ENCODE results near the gene CDH23. TPM values are rescaled to one million over a fixed set of nuclear protein-coding genes. Genes with fewer than 3 reads are reported as not detected.
A peak's percentile ranks its signal among the peaks of the same experiment; 100 is the strongest.

Gene CDH23
- total and polyA plus RNA-seq, 2 donors (not counting 1 experiment from before 2014, with no cell fraction given), result 0.37 to 0.89 TPM

DNA sequence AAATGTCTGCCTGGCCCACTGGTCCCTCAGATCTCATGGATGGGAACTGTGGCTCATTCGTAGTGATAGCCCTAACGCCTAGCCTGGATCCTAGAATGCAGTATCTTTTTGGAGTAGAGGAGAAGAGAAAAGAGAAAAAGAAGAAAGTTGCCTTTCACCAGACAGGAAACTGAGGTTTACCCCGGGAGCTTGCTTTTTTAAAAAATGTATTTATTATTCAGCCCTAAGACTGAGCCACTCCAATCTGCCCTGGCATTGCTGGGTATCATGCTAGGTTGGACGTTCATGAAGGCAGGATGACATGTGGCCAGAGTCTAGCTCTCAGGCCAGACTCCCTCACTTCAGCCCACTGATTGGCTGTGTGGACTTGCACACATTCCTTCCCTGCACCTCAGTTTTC is 344.3 kb downstream of the CDH23 start:
- WGBS (ENCODE audit: insufficient coverage), result 38% methylated on average over 3 of the region's 4 CpGs
- H3K9me3 ChIP-seq (ENCODE audit: control extremely low read depth in 1 of 3, control insufficient read depth in 2 of 3, insufficient read depth in 1 of 3, low read length in 2 of 3), result peaks cover 0 to 3% (median 0%) of the 10 kb centered on the region in 3 donors
- Mint-ChIP-seq H3K27ac (peak overlapping the region; percentile 18), H3K4me3 (no peak overlapping the region), H3K27me3 (no peaks in the 10 kb centered on the region), H3K9me3 (ENCODE audit: insufficient read depth) (no peaks in the 10 kb centered on the region), H3K4me1 (peaks cover 68% of the 10 kb centered on the region)
- H3K79me2 ChIP-seq (ENCODE audit: control insufficient read depth, insufficient read depth, low read length), result no peaks in the 10 kb centered on the region
- peak overlapping the region; percentile 2 for H3K4me2 ChIP-seq (replicated peaks; ENCODE audit: low read depth, low read length, poor library complexity, severe bottlenecking)
- no peak overlapping the region for H3K27ac ChIP-seq (ENCODE audit: low read length in 2 of 2)
- H3K9ac ChIP-seq (ENCODE audit: low read length), result no peak overlapping the region
- intact Hi-C loops (cut with micrococcal nuclease), result no loop called here
- no peak for DNase-seq
- ChIA-PET CTCF (interaction anchor here (0.6 to 1.8 kb wide), 2 partner anchors 32 to 483 kb away, joined by 3 to 6 read pairs; no protein-coding TSS in a partner anchor), POLR2A (no interaction called here)
- no peaks in the 10 kb centered on the region for H3K36me3 ChIP-seq (replicated peaks in 1 of 2; ENCODE audit: control extremely low read depth in 1 of 2, control insufficient read depth in 1 of 2, extremely low read depth in 1 of 2, insufficient read depth in 2 of 2, low read length in 1 of 2)
- no peaks in the 10 kb centered on the region for H3K27me3 ChIP-seq (replicated peaks in 1 of 4; ENCODE audit: control extremely low read depth in 1 of 4, control insufficient read depth in 3 of 4, insufficient read depth in 4 of 4, low read length in 3 of 4)
- H4K20me1 ChIP-seq (ENCODE audit: control insufficient read depth, insufficient read depth, low read length, poor library complexity, severe bottlenecking), result no peaks in the 10 kb centered on the region
- TF ChIP-seq EZH2 (IDR thresholded peaks at IDR 0.05; ENCODE audit: borderline replicate concordance, insufficient read depth, low read depth, low read length, poor library complexity, severe bottlenecking), result no peak
- TF ChIP-seq, protein P1, sequence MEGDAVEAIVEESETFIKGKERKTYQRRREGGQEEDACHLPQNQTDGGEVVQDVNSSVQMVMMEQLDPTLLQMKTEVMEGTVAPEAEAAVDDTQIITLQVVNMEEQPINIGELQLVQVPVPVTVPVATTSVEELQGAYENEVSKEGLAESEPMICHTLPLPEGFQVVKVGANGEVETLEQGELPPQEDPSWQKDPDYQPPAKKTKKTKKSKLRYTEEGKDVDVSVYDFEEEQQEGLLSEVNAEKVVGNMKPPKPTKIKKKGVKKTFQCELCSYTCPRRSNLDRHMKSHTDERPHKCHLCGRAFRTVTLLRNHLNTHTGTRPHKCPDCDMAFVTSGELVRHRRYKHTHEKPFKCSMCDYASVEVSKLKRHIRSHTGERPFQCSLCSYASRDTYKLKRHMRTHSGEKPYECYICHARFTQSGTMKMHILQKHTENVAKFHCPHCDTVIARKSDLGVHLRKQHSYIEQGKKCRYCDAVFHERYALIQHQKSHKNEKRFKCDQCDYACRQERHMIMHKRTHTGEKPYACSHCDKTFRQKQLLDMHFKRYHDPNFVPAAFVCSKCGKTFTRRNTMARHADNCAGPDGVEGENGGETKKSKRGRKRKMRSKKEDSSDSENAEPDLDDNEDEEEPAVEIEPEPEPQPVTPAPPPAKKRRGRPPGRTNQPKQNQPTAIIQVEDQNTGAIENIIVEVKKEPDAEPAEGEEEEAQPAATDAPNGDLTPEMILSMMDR (IDR thresholded peaks at IDR 0.05), result no peak
- H2AFZ ChIP-seq (ENCODE audit: insufficient read depth, low read depth, low read length, poor library complexity, severe bottlenecking), result no peak overlapping the region
- H3K4me1 ChIP-seq (ENCODE audit: control insufficient read depth in 2 of 2, insufficient read depth in 2 of 2, low read length in 2 of 2), result peaks cover 27 to 67% of the 10 kb centered on the region in 2 donors
- no peak for ATAC-seq (ENCODE audit: low read depth)
- H3K4me3 ChIP-seq (ENCODE audit: control extremely low read depth in 1 of 5, extremely low read depth in 1 of 5, insufficient read depth in 1 of 5, low read depth in 2 of 5, low read length in 4 of 5), result no peak overlapping the region

DNA sequence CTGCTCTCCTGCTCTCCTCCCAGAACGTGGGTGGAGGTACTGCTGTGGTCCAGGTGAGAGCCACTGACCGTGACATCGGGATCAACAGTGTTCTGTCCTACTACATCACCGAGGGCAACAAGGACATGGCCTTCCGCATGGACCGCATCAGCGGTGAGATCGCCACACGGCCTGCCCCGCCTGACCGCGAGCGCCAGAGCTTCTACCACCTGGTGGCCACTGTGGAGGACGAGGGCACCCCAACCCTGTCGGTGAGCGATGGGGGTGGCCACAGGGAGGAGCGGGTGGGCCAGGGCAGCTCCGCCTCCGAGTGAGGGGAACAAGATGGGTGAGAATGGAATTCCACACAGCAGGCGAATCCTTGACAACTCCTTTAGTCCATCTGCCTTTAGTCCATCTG is 345.0 kb downstream of the CDH23 start:
- Histone ChIP-seq H3K4me3 (ENCODE audit: control extremely low read depth in 1 of 5, extremely low read depth in 1 of 5, insufficient read depth in 1 of 5, low read depth in 2 of 5, low read length in 4 of 5) (no peak overlapping the region), H3K27ac (ENCODE audit: low read length in 2 of 2) (no peak overlapping the region), H3K27me3 (replicated peaks in 1 of 4; ENCODE audit: control extremely low read depth in 1 of 4, control insufficient read depth in 3 of 4, insufficient read depth in 4 of 4, low read length in 3 of 4) (no peaks in the 10 kb centered on the region), H3K9me3 (ENCODE audit: control extremely low read depth in 1 of 3, control insufficient read depth in 2 of 3, insufficient read depth in 1 of 3, low read length in 2 of 3) (peaks cover 0 to 3% (median 0%) of the 10 kb centered on the region in 3 donors), H2AFZ (ENCODE audit: insufficient read depth, low read depth, low read length, poor library complexity, severe bottlenecking) (no peak overlapping the region), H3K36me3 (replicated peaks in 1 of 2; ENCODE audit: control extremely low read depth in 1 of 2, control insufficient read depth in 1 of 2, extremely low read depth in 1 of 2, insufficient read depth in 2 of 2, low read length in 1 of 2) (no peaks in the 10 kb centered on the region), H4K20me1 (ENCODE audit: control insufficient read depth, insufficient read depth, low read length, poor library complexity, severe bottlenecking) (no peaks in the 10 kb centered on the region), H3K79me2 (ENCODE audit: control insufficient read depth, insufficient read depth, low read length) (no peaks in the 10 kb centered on the region), H3K4me1 (ENCODE audit: control insufficient read depth in 2 of 2, insufficient read depth in 2 of 2, low read length in 2 of 2) (peaks cover 27 to 67% of the 10 kb centered on the region in 2 donors), H3K9ac (ENCODE audit: low read length) (no peak overlapping the region), H3K4me2 (replicated peaks; ENCODE audit: low read depth, low read length, poor library complexity, severe bottlenecking) (no peak overlapping the region)
- Mint-ChIP-seq H3K4me1 (peaks cover 68% of the 10 kb centered on the region), H3K27me3 (no peaks in the 10 kb centered on the region), H3K27ac (peak overlapping the region; percentile 50), H3K4me3 (no peak overlapping the region), H3K9me3 (ENCODE audit: insufficient read depth) (no peaks in the 10 kb centered on the region)
- 94% methylated on average over 14 of the region's 20 CpGs for WGBS (ENCODE audit: insufficient coverage)
- ChIA-PET POLR2A (interaction anchor here (0.6 kb wide), 1 partner anchor 70 kb away, joined by 5 read pairs; no protein-coding TSS in a partner anchor), CTCF (interaction anchor here (1.0 to 2.0 kb wide), 4 partner anchors 12 to 155 kb away, joined by 3 to 6 read pairs (median 4); no protein-coding TSS in a partner anchor)
- DNase-seq, result no peak
- TF ChIP-seq, protein P1 (IDR thresholded peaks at IDR 0.05), result no peak
- TF ChIP-seq EZH2 (IDR thresholded peaks at IDR 0.05; ENCODE audit: borderline replicate concordance, insufficient read depth, low read depth, low read length, poor library complexity, severe bottlenecking), result no peak
- intact Hi-C loops (cut with micrococcal nuclease), result no loop called here
- no peak for ATAC-seq (ENCODE audit: low read depth)
